Mesothelial cell of epicardium (in vitro differentiated cells): ENCODE measurements around the gene FIG4. TPM values are rescaled to one million over a fixed set of nuclear protein-coding genes. Genes with fewer than 3 reads are reported as not detected.
A peak's percentile ranks its signal among the peaks of the same experiment; 100 is the strongest.

Experiments used
- DNase-seq, 2 experiments: peaks; one replicate each; pipeline ENCODE4 v3.0.0; 2021; ENCODE audit warnings: low spot score in 2 of 2; ENCODE audit not compliant: unreplicated experiment in 2 of 2
- H3K27ac Mint-ChIP-seq: 2 replicates; pipeline ENCODE4 v1.8.0; 2021; ENCODE audit warnings: mixed read lengths
- H3K27me3 Mint-ChIP-seq: 2 replicates; pipeline ENCODE4 v1.8.0; 2021; ENCODE audit warnings: low read depth, mixed read lengths
- H3K36me3 Mint-ChIP-seq: 2 replicates; pipeline ENCODE4 v1.8.0; 2021; ENCODE audit warnings: mixed read lengths
- H3K4me1 Mint-ChIP-seq: 2 replicates; pipeline ENCODE4 v1.8.0; 2021; ENCODE audit warnings: mixed read lengths
- H3K4me3 Mint-ChIP-seq: 2 replicates; pipeline ENCODE4 v1.8.0; 2021; ENCODE audit warnings: mild to moderate bottlenecking, moderate library complexity, mixed read lengths
- H3K9me3 Mint-ChIP-seq: 2 replicates; pipeline ENCODE4 v1.8.0; 2021; ENCODE audit warnings: mixed read lengths
- CTCF ChIP-seq: fragments of 200-600 bp; sonication (generic); IDR thresholded peaks from one replicate; pipeline ENCODE4 v1.5.0; 2021; ENCODE audit warnings: antibody characterized with exemption; ENCODE audit not compliant: unreplicated experiment
- total RNA-seq: library from RNA; stranded (reverse); gene quantifications from 3 replicates; pipeline ENCODE4 v1.2.1, GENCODE V29; 2021

Gene FIG4
- total RNA-seq, 1 donor from 2014 or later: 28.3 TPM

DNA sequence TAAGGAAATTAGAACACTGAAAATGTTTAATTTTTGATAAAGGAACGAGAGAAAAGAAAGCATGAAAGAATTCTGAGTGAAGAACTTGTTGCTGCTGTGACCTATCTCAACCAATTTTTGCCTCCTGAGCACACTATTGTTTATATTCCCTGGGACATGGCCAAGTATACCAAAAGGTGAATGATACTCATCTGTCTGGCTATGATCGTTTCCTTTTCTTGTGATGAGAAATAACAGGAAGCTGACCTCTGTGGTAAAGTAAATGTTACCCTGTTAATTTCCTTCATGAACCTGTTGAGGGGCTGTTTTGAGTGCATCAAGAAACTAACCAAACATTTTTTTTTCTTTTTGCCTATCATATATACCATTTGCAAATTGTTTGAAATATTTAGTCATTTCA, 69.1 kb downstream of the FIG4 start:
- H3K4me3 Mint-ChIP-seq: no peak overlapping the region
- peaks cover 44% of the 10 kb centered on the region for H3K36me3 Mint-ChIP-seq
- no peaks in the 10 kb centered on the region for H3K27me3 Mint-ChIP-seq
- H3K4me1 Mint-ChIP-seq: peaks cover 1% of the 10 kb centered on the region
- DNase-seq: no peak
- H3K27ac Mint-ChIP-seq: peak overlapping the region; percentile 6
- H3K9me3 Mint-ChIP-seq: peaks cover 25% of the 10 kb centered on the region
- no peak for TF ChIP-seq CTCF

- TF ChIP-seq CTCF: no peak
- no peak overlapping the region for H3K27ac Mint-ChIP-seq
Observed at GRCh38 chr6:109762166-109762565, 71.1 kb downstream of the FIG4 start.

DNA sequence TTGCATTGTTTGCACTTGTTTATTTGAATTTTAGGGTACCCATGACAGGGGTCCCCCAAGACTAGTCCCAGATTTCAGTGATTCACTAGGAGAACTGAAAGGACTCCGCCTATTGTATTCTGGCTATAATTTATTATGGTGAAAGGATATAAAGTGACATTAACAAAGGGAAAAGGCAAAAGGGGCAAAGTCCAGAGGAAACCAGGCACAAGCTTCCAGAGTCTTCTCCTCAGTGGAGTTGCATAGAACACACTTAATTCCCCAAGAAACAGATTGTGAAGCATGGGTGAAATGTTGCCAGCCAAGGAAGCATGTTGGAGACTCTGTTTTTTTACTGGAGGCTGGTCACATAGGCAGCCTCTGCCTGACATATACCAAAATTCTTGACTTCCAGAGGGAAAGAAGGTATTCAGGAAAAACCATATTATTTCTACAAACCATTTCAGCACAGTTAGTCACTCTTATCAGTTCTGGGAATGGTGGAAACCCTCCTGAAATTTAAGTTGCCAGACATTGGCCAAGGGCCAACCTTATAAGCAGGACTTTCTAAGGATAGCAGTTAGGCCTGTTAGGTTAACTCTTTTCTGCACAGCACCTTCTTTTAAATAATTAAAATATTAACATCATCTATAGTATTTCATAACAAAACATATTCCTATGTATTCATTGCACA, 71.8 kb downstream of the FIG4 start:
- no peak overlapping the region for H3K4me3 Mint-ChIP-seq
- peaks cover 1% of the 10 kb centered on the region for H3K4me1 Mint-ChIP-seq
- H3K27ac Mint-ChIP-seq: no peak overlapping the region
- H3K27me3 Mint-ChIP-seq: no peaks in the 10 kb centered on the region
- DNase-seq: no peak
- peaks cover 9% of the 10 kb centered on the region for H3K9me3 Mint-ChIP-seq
- TF ChIP-seq CTCF: no peak
- H3K36me3 Mint-ChIP-seq: peaks cover 31% of the 10 kb centered on the region

More at GRCh38 chr6:109762166-109762565, 71.1 kb downstream of the FIG4 start:
- no peak for DNase-seq
- peaks cover 17% of the 10 kb centered on the region for H3K9me3 Mint-ChIP-seq
- H3K27me3 Mint-ChIP-seq: no peaks in the 10 kb centered on the region
- peaks cover 34% of the 10 kb centered on the region for H3K36me3 Mint-ChIP-seq
- H3K4me1 Mint-ChIP-seq: peaks cover 1% of the 10 kb centered on the region
- no peak overlapping the region for H3K4me3 Mint-ChIP-seq

DNA sequence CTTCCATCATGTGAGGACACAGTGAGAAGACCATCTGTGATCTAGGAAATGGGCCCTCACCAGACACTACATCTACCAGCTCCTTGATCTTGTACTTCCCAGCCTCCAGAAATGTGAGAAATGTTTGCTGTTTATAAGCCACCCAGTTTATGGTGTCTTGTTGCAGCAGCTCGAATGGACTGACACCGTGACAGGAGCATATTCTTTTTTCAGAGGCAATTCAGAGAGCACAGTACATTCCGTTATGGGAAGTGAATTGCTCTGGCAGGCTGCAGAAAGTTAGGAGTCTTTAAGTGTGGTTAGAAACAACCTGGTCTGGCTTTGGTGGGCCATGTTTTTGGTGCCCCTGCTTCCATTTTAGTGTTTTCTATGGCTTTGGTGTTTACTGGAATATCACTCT, 75.1 kb downstream of the FIG4 start:
- DNase-seq: no peak
- H3K36me3 Mint-ChIP-seq: peaks cover 25% of the 10 kb centered on the region
- no peaks in the 10 kb centered on the region for H3K27me3 Mint-ChIP-seq
- H3K4me1 Mint-ChIP-seq: no peaks in the 10 kb centered on the region
- no peak overlapping the region for H3K4me3 Mint-ChIP-seq
- no peak for TF ChIP-seq CTCF
- no peak overlapping the region for H3K27ac Mint-ChIP-seq
- H3K9me3 Mint-ChIP-seq: no peaks in the 10 kb centered on the region

DNA sequence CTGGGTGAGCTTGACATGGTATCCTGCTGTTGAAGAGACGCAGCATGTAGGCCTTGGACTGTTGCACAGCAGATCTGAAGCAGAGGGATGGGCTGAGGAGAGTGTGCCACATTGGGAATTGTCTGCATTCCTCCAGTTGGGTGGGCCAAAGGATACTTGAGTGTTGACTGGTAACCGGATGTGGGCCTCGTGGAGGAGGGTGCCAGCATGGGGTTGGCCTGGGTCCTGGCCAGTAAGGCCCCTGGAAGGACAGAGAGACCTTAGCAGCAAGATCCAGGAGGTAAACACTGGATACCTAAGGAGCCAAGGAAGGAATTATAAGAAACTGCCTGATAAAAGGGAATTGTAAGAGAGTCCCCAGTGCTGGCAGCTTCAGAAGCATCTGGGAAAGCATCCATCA, 76.9 kb downstream of the FIG4 start:
- no peaks in the 10 kb centered on the region for H3K9me3 Mint-ChIP-seq
- no peak for DNase-seq
- no peak overlapping the region for H3K27ac Mint-ChIP-seq
- peaks cover 34% of the 10 kb centered on the region for H3K36me3 Mint-ChIP-seq
- H3K27me3 Mint-ChIP-seq: no peaks in the 10 kb centered on the region
- no peak overlapping the region for H3K4me3 Mint-ChIP-seq
- H3K4me1 Mint-ChIP-seq: no peaks in the 10 kb centered on the region
- TF ChIP-seq CTCF: no peak

- H3K9me3 Mint-ChIP-seq: no peaks in the 10 kb centered on the region
- H3K36me3 Mint-ChIP-seq: peaks cover 37% of the 10 kb centered on the region
- no peaks in the 10 kb centered on the region for H3K27me3 Mint-ChIP-seq
- H3K4me3 Mint-ChIP-seq: no peak overlapping the region
- no peak for TF ChIP-seq CTCF
- no peak overlapping the region for H3K27ac Mint-ChIP-seq
- no peak for DNase-seq
- no peaks in the 10 kb centered on the region for H3K4me1 Mint-ChIP-seq
Observed at GRCh38 chr6:109768485-109768884, 77.4 kb downstream of the FIG4 start.
